GM23338 (cell line): ENCODE results near the gene CCDC110. TPM values are rescaled to one million over a fixed set of nuclear protein-coding genes. Genes with fewer than 3 reads are reported as not detected.

ENCODE experiments used
- ATAC-seq: fragments of 200-7000 bp; cut with Tn5 transposase; 3 replicates; pipeline ENCODE4 v1.9.1; 2020
- DNase-seq: peaks from one replicate; pipeline ENCODE4 v3.0.0-alpha.2; 2015; ENCODE audit warnings: low spot score
- H2AFZ ChIP-seq: fragments of 200-600 bp; sonication (generic); 2 replicates; pipeline ENCODE4 v1.8.0; 2016; ENCODE audit warnings: antibody characterized with exemption, mild to moderate bottlenecking, moderate library complexity
- H3F3A ChIP-seq: fragments of 200-600 bp; sonication (generic); replicated peaks from 2 replicates; pipeline ENCODE4 v1.8.0; 2017; ENCODE audit warnings: antibody characterized with exemption, mixed run types, low read depth
- H3K27ac ChIP-seq: fragments of 200-600 bp; sonication (generic); 2 replicates; pipeline ENCODE4 v1.6.1; 2016; ENCODE audit warnings: low read depth
- H3K27me3 ChIP-seq: fragments of 200-600 bp; sonication (generic); 2 replicates; pipeline ENCODE4 v1.8.0; 2016; ENCODE audit warnings: mild to moderate bottlenecking, mixed run types, moderate library complexity; ENCODE audit not compliant: insufficient read depth
- H3K36me3 ChIP-seq: fragments of 200-600 bp; sonication (generic); 2 replicates; pipeline ENCODE4 v1.8.0; 2016; ENCODE audit warnings: mild to moderate bottlenecking; ENCODE audit not compliant: insufficient read depth
- H3K4me1 ChIP-seq: fragments of 200-600 bp; sonication (generic); 2 replicates; pipeline ENCODE4 v1.8.0; 2016; ENCODE audit warnings: mild to moderate bottlenecking, moderate library complexity; ENCODE audit not compliant: insufficient read depth
- H3K4me2 ChIP-seq: fragments of 200-600 bp; sonication (generic); 2 replicates; pipeline ENCODE4 v1.7.1; 2017; ENCODE audit warnings: mixed run types
- H3K4me3 ChIP-seq: fragments of 200-600 bp; sonication (generic); 2 replicates; pipeline ENCODE4 v1.6.1; 2016; ENCODE audit warnings: mixed run types
- H3K79me2 ChIP-seq: fragments of 200-600 bp; sonication (generic); replicated peaks from 2 replicates; pipeline ENCODE4 v1.8.0; 2017; ENCODE audit warnings: mild to moderate bottlenecking; ENCODE audit not compliant: insufficient read depth
- H3K9me2 ChIP-seq: fragments of 200-600 bp; sonication (generic); 2 replicates; pipeline ENCODE4 v1.8.0; 2017; ENCODE audit not compliant: insufficient read depth
- H4K20me1 ChIP-seq: fragments of 200-600 bp; sonication (generic); replicated peaks from 2 replicates; pipeline ENCODE4 v1.8.0; 2017; ENCODE audit warnings: mild to moderate bottlenecking; ENCODE audit not compliant: insufficient read depth
- H3K27ac Mint-ChIP-seq: 2 replicates; pipeline ENCODE4 v1.8.0; 2020; ENCODE audit warnings: inconsistent platforms, mild to moderate bottlenecking, moderate library complexity, mixed read lengths
- H3K27me3 Mint-ChIP-seq: 3 replicates; pipeline ENCODE4 v1.8.0; 2022; ENCODE audit warnings: low read depth, mild to moderate bottlenecking, moderate library complexity, mixed read lengths, inconsistent platforms; ENCODE audit not compliant: insufficient read depth, poor library complexity
- H3K36me3 Mint-ChIP-seq: 3 replicates; pipeline ENCODE4 v1.8.0; 2021; ENCODE audit warnings: low read depth, mild to moderate bottlenecking, inconsistent platforms, moderate library complexity, mixed read lengths
- H3K4me1 Mint-ChIP-seq: 3 replicates; pipeline ENCODE4 v1.8.0; 2020; ENCODE audit warnings: mild to moderate bottlenecking, inconsistent platforms, mixed read lengths
- H3K4me3 Mint-ChIP-seq: 3 replicates; pipeline ENCODE4 v1.8.0; 2021; ENCODE audit warnings: moderate library complexity, mild to moderate bottlenecking, inconsistent platforms, mixed read lengths
- H3K9me3 Mint-ChIP-seq: 3 replicates; pipeline ENCODE4 v1.8.0; 2020; ENCODE audit warnings: moderate library complexity, mild to moderate bottlenecking, inconsistent platforms, mixed read lengths
- CREB1 ChIP-seq: fragments of 250-450 bp; sonication (Bioruptor Pico); IDR thresholded peaks from 2 replicates; pipeline ENCODE4 v1.5.0; 2020; ENCODE audit warnings: low read depth, mild to moderate bottlenecking, moderate library complexity
- CTCF ChIP-seq, 2 experiments: fragments of 200-600 bp in 1 of 2; sonication (generic) in 1 of 2; conservative IDR thresholded peaks; 2 replicates each; pipeline versions ENCODE4 v1.5.1 to v1.6.1; 2016 to 2017; ENCODE audit warnings: antibody characterized with exemption in 2 of 2, low read depth in 2 of 2, mild to moderate bottlenecking in 2 of 2, moderate library complexity in 1 of 2
- ETS1 ChIP-seq: IDR thresholded peaks from 2 replicates; pipeline ENCODE4 v1.6.1; 2016; ENCODE audit warnings: antibody characterized with exemption
- JUNB ChIP-seq: IDR thresholded peaks from one replicate; pipeline ENCODE4 v1.6.1; 2016; ENCODE audit warnings: antibody characterized with exemption; ENCODE audit not compliant: unreplicated experiment
- NANOG ChIP-seq: IDR thresholded peaks from 2 replicates; pipeline ENCODE4 v1.6.1; 2016; ENCODE audit warnings: antibody characterized with exemption, borderline replicate concordance
- POLR2AphosphoS5 ChIP-seq: IDR thresholded peaks from 2 replicates; pipeline ENCODE4 v1.6.1; 2016; ENCODE audit warnings: antibody characterized with exemption, low read depth
- REST ChIP-seq: IDR thresholded peaks from one replicate; pipeline ENCODE4 v1.6.1; 2018; ENCODE audit warnings: antibody characterized with exemption; ENCODE audit not compliant: unreplicated experiment
- STAT1 ChIP-seq: IDR thresholded peaks from one replicate; pipeline ENCODE4 v1.6.1; 2016; ENCODE audit warnings: antibody characterized with exemption; ENCODE audit not compliant: unreplicated experiment
- ZNF114 ChIP-seq: fragments of 250-450 bp; sonication (Bioruptor Pico); IDR thresholded peaks from 2 replicates; pipeline ENCODE4 v1.5.0; 2020; ENCODE audit warnings: mild to moderate bottlenecking, moderate library complexity
- ZNF331 ChIP-seq: fragments of 250-450 bp; sonication (Bioruptor Pico); IDR thresholded peaks from 2 replicates; pipeline ENCODE4 v1.5.0; 2020; ENCODE audit warnings: low read depth, mild to moderate bottlenecking, moderate library complexity
- polyA plus RNA-seq: library from polyadenylated mRNA; unstranded; fragments of >200 nt; fragmentation: Nextera tagmentation; extraction: Ambion mirVana; gene quantifications from 2 replicates; pipeline ENCODE4 v1.2.1, GENCODE V29; 2016
- total RNA-seq: library from RNA; depleted of rRNA; stranded (reverse); fragments of >200 nt; shearing (Covaris generic); gene quantifications from 2 replicates; pipeline ENCODE4 v1.2.3, GENCODE V29; 2014

CCDC110 gene
- total and polyA plus RNA-seq, 2 experiments from 2014 or later, result 5.4 to 6.7 TPM

- TF ChIP-seq ZNF114 (CRISPR knock-in tag) (no peak), STAT1 (no peak), ETS1 (no peak), ZNF331 (no peak), POLR2AphosphoS5 (no peak), REST (no peak), NANOG (no peak), CTCF (conservative IDR thresholded peaks at IDR 0.05; ENCODE audit: low read depth in 2 of 2) (no peak), JUNB (no peak)
These were observed 66.1 kb downstream of the CCDC110 start (continued) for GRCh38 chr4:185405296-185405999.

- no peaks in the 10 kb centered on the region for H3K9me2 ChIP-seq
- no peaks in the 10 kb centered on the region for H3K79me2 ChIP-seq
- Mint-ChIP-seq H3K27me3 (no peaks in the 10 kb centered on the region), H3K36me3 (peaks cover 30% of the 10 kb centered on the region), H3K4me3 (no peak overlapping the region), H3K27ac (no peak overlapping the region), H3K4me1 (no peaks in the 10 kb centered on the region), H3K9me3 (no peaks in the 10 kb centered on the region)
- H2AFZ ChIP-seq, result no peak overlapping the region
- no peak overlapping the region for H3K27ac ChIP-seq
- no peaks in the 10 kb centered on the region for H3K4me1 ChIP-seq
- H3F3A ChIP-seq, result no peaks in the 10 kb centered on the region
- H3K4me2 ChIP-seq, result no peak overlapping the region
- H3K36me3 ChIP-seq, result no peaks in the 10 kb centered on the region; the same call in 1 of the 2 replicates
- ATAC-seq (no peak), DNase-seq (no peak)
- H3K27me3 ChIP-seq, result no peaks in the 10 kb centered on the region
- no peak overlapping the region for H3K4me3 ChIP-seq
- no peaks in the 10 kb centered on the region for H4K20me1 ChIP-seq
- TF ChIP-seq NANOG (no peak), CTCF (conservative IDR thresholded peaks at IDR 0.05; ENCODE audit: low read depth in 2 of 2) (no peak), POLR2AphosphoS5 (no peak), CREB1 (CRISPR knock-in tag) (no peak), JUNB (no peak), ZNF331 (no peak), ZNF114 (CRISPR knock-in tag) (no peak), STAT1 (no peak), REST (no peak), ETS1 (no peak)
These were observed 67.5 kb downstream of the CCDC110 start for GRCh38 chr4:185404031-185404430.
